HG03558 (cell line): ENCODE measurements around the gene FANCD2OS.
"Not testable (repeated sequence)": the region's sequence is repeated elsewhere in the genome, so short reads cannot be mapped to it uniquely, and the experiment has no call there.

Experiments used
- ATAC-seq: cut with Tn5 transposase; IDR thresholded peaks from one replicate; pipeline ENCODE4 v1.9.1; 2021; ENCODE audit warnings: moderate number of reproducible peaks; ENCODE audit not compliant: unreplicated experiment; ENCODE audit errors: extremely low read depth

FANCD2OS gene

GRCh38 chr3:10099041-10099440 lies 9.0 kb downstream of the FANCD2OS start:
- ATAC-seq: no peak

- no peak for ATAC-seq
Observed at GRCh38 chr3:10093678-10094077, 14.4 kb downstream of the FANCD2OS start.

- not testable (repeated sequence) for ATAC-seq
Observed at GRCh38 chr3:10091387-10091786, 16.7 kb downstream of the FANCD2OS start.

GRCh38 chr3:10090774-10091173 lies 17.3 kb downstream of the FANCD2OS start:
- ATAC-seq: not testable (repeated sequence)

GRCh38 chr3:10090179-10090578 lies 17.9 kb downstream of the FANCD2OS start:
- ATAC-seq: no peak

- ATAC-seq: no peak
Observed at GRCh38 chr3:10088256-10088655, 19.8 kb downstream of the FANCD2OS start.

DNA sequence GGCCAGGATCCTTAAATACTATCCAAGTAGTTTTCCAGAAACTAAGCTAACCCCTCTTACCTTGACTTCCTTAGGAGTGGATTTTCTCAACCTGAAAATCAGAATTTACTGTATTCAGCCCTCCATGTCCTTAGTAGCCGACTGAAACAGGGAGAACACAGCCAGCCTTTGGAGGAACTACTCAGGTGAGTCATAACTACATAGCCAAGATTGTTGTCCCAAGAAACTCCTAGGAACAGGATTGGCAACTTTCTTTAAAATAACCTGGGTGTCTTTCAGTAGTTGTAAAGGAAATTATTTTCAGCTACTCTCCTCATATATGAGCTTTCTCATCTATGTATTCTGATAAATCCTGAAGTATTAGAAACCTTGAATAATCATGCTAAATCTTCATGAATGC lies 22.3 kb downstream of the FANCD2OS start:
- ATAC-seq: no peak

DNA sequence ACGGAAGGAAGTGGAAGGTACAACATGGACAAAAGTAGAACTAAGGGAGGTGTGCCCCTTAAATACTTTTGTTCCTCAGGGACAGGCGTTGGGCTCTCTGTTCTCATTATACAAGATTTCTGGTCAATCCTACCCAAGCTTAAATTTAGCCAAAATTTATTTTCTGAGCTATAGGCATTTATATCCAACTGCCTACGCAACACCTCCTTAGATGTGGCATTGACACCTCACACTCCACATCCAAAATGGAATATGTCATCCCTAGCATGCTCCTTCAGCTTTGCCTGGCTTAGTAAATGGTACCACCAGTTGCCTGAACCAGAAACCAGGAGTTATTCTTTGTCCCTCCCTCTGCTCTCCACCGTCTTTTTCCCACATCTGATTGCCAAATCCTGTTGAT lies 26.2 kb downstream of the FANCD2OS start:
- no peak for ATAC-seq

GRCh38 chr3:10074666-10075065 lies 33.4 kb downstream of the FANCD2OS start:
- ATAC-seq: no peak

DNA sequence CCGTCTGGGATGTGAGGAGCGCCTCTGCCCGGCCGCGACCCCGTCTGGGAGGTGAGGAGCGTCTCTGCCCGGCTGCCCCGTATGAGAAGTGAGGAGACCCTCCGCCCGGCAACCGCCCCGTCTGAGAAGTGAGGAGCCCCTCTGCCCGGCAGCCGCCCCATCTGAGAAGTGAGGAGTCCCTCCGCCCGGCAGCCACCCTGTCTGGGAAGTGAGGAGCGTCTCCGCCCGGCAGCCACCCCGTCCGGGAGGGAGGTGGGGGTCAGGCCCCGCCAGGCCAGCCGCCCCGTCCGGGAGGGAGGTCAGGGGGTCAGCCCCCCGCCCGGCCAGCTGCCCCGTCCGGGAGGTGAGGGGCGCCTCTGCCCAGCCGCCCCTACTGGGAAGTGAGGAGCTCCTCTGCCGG lies 38.0 kb downstream of the FANCD2OS start:
- ATAC-seq: not testable (repeated sequence)

DNA sequence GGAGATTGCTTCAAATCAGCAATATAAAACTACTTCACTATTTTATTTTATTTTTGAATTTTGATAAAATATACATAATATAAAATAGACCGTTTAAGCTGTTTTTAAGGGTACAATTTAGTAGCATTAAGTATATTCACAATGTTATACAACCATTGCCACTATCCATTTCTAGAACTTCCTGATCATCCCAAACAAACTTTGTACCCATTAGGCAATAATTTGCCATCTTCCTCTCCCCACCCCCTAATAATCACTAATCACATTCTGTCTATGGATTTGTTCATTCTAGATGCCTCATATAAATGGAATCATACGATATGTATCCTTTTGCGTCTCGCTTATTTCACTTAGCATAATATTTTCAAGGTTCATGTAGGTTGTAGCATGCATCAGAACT lies 53.0 kb downstream of the FANCD2OS start:
- no peak for ATAC-seq
